H9 (cell line): ENCODE data around the gene GIMAP1. TPM values are rescaled to one million over a fixed set of nuclear protein-coding genes. Genes with fewer than 3 reads are reported as not detected.

Source experiments
- DNase-seq: peaks from one replicate; pipeline ENCODE4 v3.0.0-alpha.2; 2017
- H2AFZ ChIP-seq: one replicate; pipeline ENCODE4 v1.6.1; 2013; ENCODE audit warnings: mild to moderate bottlenecking, low read length, control low read depth, moderate library complexity
- H2AK5ac ChIP-seq: 2 replicates; pipeline ENCODE4 v1.6.1; 2013; ENCODE audit warnings: low read length, control low read depth, mixed read lengths; ENCODE audit not compliant: insufficient read length
- H2BK120ac ChIP-seq: one replicate; pipeline ENCODE4 v1.6.1; 2013; ENCODE audit warnings: low read depth, mild to moderate bottlenecking, low read length, control low read depth, inconsistent platforms; ENCODE audit not compliant: poor library complexity, severe bottlenecking
- H2BK12ac ChIP-seq: 2 replicates; pipeline ENCODE4 v1.6.1; 2013; ENCODE audit warnings: low read length, control low read depth, mixed read lengths, low read depth; ENCODE audit not compliant: insufficient read length
- H2BK15ac ChIP-seq: 2 replicates; pipeline ENCODE4 v1.6.1; 2013; ENCODE audit warnings: low read depth, low read length, control low read depth
- H2BK20ac ChIP-seq: one replicate; pipeline ENCODE4 v1.6.1; 2013; ENCODE audit warnings: low read depth, mild to moderate bottlenecking, low read length, control low read depth, inconsistent platforms; ENCODE audit not compliant: poor library complexity, severe bottlenecking
- H2BK5ac ChIP-seq: 2 replicates; pipeline ENCODE4 v1.6.1; 2013; ENCODE audit warnings: low read length, control low read depth, mixed read lengths; ENCODE audit not compliant: insufficient read length
- H3K14ac ChIP-seq: 2 replicates; pipeline ENCODE4 v1.6.1; 2013; ENCODE audit warnings: low read length, control low read depth; ENCODE audit not compliant: insufficient read depth
- H3K18ac ChIP-seq: 2 replicates; pipeline ENCODE4 v1.6.1; 2013; ENCODE audit warnings: low read depth, mild to moderate bottlenecking, mixed read lengths, low read length, control low read depth; ENCODE audit not compliant: insufficient read length
- H3K23ac ChIP-seq: 2 replicates; pipeline ENCODE4 v1.6.1; 2013; ENCODE audit warnings: low read length, control low read depth, mixed read lengths, low read depth; ENCODE audit not compliant: insufficient read length
- H3K23me2 ChIP-seq: 2 replicates; pipeline ENCODE4 v1.6.1; 2013; ENCODE audit warnings: low read depth, mild to moderate bottlenecking, mixed read lengths, low read length, control low read depth; ENCODE audit not compliant: insufficient read length, poor library complexity, severe bottlenecking
- H3K27ac ChIP-seq: 2 replicates; pipeline ENCODE4 v1.5.1; 2013; ENCODE audit warnings: low read length, control low read depth, mixed read lengths, low read depth; ENCODE audit not compliant: insufficient read length
- H3K27me3 ChIP-seq: 2 replicates; pipeline ENCODE4 v1.6.1; 2013; ENCODE audit warnings: low read length, control low read depth, inconsistent platforms; ENCODE audit not compliant: insufficient read depth
- H3K4ac ChIP-seq: 2 replicates; pipeline ENCODE4 v1.6.1; 2013; ENCODE audit warnings: low read depth, mild to moderate bottlenecking, control low read depth, inconsistent platforms, low read length, moderate library complexity
- H3K4me1 ChIP-seq: 2 replicates; pipeline ENCODE4 v1.6.1; 2013; ENCODE audit warnings: low read length, control low read depth, inconsistent platforms; ENCODE audit not compliant: insufficient read depth
- H3K4me2 ChIP-seq: 2 replicates; pipeline ENCODE4 v1.6.1; 2013; ENCODE audit warnings: low read length, control low read depth, mixed read lengths; ENCODE audit not compliant: insufficient read length, insufficient read depth
- H3K56ac ChIP-seq: 2 replicates; pipeline ENCODE4 v1.6.1; 2013; ENCODE audit warnings: low read depth, mild to moderate bottlenecking, mixed read lengths, low read length, control low read depth; ENCODE audit not compliant: insufficient read length
- H3K79me1 ChIP-seq: 2 replicates; pipeline ENCODE4 v1.6.1; 2013; ENCODE audit warnings: low read depth, mild to moderate bottlenecking, moderate library complexity, low read length, control low read depth, inconsistent platforms; ENCODE audit not compliant: insufficient read depth, poor library complexity, severe bottlenecking
- H3K79me2 ChIP-seq: 2 replicates; pipeline ENCODE4 v1.6.1; 2013; ENCODE audit warnings: low read length, control low read depth, inconsistent platforms; ENCODE audit not compliant: insufficient read depth
- H3K9ac ChIP-seq: 2 replicates; pipeline ENCODE4 v1.6.1; 2013; ENCODE audit warnings: low read length, control low read depth, mixed read lengths; ENCODE audit not compliant: insufficient read length; ENCODE audit errors: extremely low read depth
- H3K9me3 ChIP-seq: one replicate; pipeline ENCODE4 v1.6.1; 2013; ENCODE audit warnings: low read depth, low read length, inconsistent platforms; ENCODE audit not compliant: control insufficient read depth
- H3T11ph ChIP-seq: one replicate; pipeline ENCODE4 v1.6.1; 2013; ENCODE audit warnings: mild to moderate bottlenecking, low read length, control low read depth, inconsistent platforms
- H4K20me1 ChIP-seq: one replicate; pipeline ENCODE4 v1.6.1; 2013; ENCODE audit not compliant: control insufficient read depth, insufficient read length, insufficient read depth
- H4K5ac ChIP-seq: 2 replicates; pipeline ENCODE4 v1.6.1; 2013; ENCODE audit warnings: low read depth, mild to moderate bottlenecking, mixed read lengths, low read length, control low read depth; ENCODE audit not compliant: insufficient read length
- H4K8ac ChIP-seq: replicated peaks from 2 replicates; pipeline ENCODE4 v1.6.1; 2013; ENCODE audit warnings: low read length, control low read depth, mixed read lengths, low read depth; ENCODE audit not compliant: insufficient read length
- H4K91ac ChIP-seq: 2 replicates; pipeline ENCODE4 v1.6.1; 2013; ENCODE audit warnings: low read depth, mild to moderate bottlenecking, moderate library complexity, mixed read lengths, low read length, control low read depth; ENCODE audit not compliant: insufficient read length
- H3K27ac Mint-ChIP-seq, 3 experiments: 2 replicates in 2 of 3; 3 replicates in 1 of 3; pipeline ENCODE4 v1.8.0; 2020 to 2021; ENCODE audit warnings: mixed read lengths in 3 of 3, mild to moderate bottlenecking in 1 of 3, moderate library complexity in 1 of 3
- H3K27me3 Mint-ChIP-seq: 2 replicates; pipeline ENCODE4 v1.8.0; 2021; ENCODE audit warnings: low read depth, mild to moderate bottlenecking, moderate library complexity, mixed read lengths
- H3K36me3 Mint-ChIP-seq, 3 experiments: 2 replicates in 2 of 3; 3 replicates in 1 of 3; pipeline ENCODE4 v1.8.0; 2020 to 2021; ENCODE audit warnings: low read depth in 3 of 3, mixed read lengths in 3 of 3; ENCODE audit not compliant: insufficient read depth in 1 of 3
- H3K4me1 Mint-ChIP-seq, 2 experiments: 2 replicates each; pipeline ENCODE4 v1.8.0; 2020; ENCODE audit warnings: mixed read lengths in 2 of 2
- H3K4me3 Mint-ChIP-seq, 2 experiments: 2 replicates in 1 of 2; 3 replicates in 1 of 2; pipeline ENCODE4 v1.8.0; 2020 to 2021; ENCODE audit warnings: mild to moderate bottlenecking in 2 of 2, mixed read lengths in 2 of 2, moderate library complexity in 1 of 2
- H3K9me3 Mint-ChIP-seq, 2 experiments: 2 replicates in 1 of 2; 3 replicates in 1 of 2; pipeline ENCODE4 v1.8.0; 2020; ENCODE audit warnings: mild to moderate bottlenecking in 2 of 2, mixed read lengths in 2 of 2, moderate library complexity in 1 of 2
- WGBS: extraction: QIAGEN DNeasy Blood & Tissue Kit; methylation state at CpG from one replicate; pipeline ENCODE4 v1.1.7; 2013; ENCODE audit warnings: missing lambda C conversion rate, low lambda C conversion rate, mixed read lengths; ENCODE audit not compliant: insufficient read length; ENCODE audit errors: extremely low coverage; 5-methylcytosine and 5-hydroxymethylcytosine counted together
- total RNA-seq: library from RNA; stranded (reverse); gene quantifications from 2 replicates; pipeline ENCODE4 v1.2.1, GENCODE V29; 2021
- TF ChIP-seq, protein P1 (sequence below): fragments of 200-600 bp; sonication (generic); conservative IDR thresholded peaks from 3 replicates; pipeline ENCODE4 v1.8.0; 2021; ENCODE audit warnings: antibody characterized with exemption, mild to moderate bottlenecking

Gene GIMAP1
- total RNA-seq, 1 experiment from 2014 or later, result not detected

DNA sequence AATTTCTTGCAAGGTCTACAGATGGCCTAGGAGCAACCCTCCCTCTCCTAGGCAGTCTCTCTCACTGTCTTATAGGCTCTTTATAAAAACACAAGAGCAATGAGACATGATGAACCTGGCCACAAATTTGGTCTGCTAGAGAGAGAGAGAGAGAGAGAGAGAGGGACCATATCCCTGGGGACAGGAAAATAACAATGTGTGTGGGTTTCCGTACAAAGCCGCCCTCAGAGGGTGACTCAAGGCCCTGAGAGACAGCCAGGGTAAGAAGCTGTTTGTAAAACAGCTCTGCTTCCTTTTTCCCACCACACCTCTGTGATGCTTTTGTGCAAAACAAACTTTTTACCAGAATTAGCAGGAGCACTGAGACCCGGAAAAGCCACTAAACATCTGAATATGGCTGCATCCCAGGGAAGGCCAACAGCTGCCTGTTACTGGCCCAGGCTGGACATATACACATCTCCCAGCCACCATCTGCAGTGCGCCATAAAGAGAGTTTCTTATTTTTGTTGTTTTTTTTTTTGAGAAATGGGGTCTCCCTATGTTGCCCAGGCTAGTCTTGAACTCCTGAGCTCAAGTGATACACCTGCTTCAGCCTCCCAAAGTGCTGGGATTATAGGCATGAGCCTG lies 39.2 kb downstream of the GIMAP1 start:
- Mint-ChIP-seq H3K27me3 (peaks cover 75% of the 10 kb centered on the region), H3K27ac (no peak overlapping the region), H3K4me1 (no peaks in the 10 kb centered on the region), H3K9me3 (no peaks in the 10 kb centered on the region), H3K4me3 (no peak overlapping the region), H3K36me3 (no peaks in the 10 kb centered on the region)
- Histone ChIP-seq H2AK5ac (no peak overlapping the region), H2BK12ac (no peak overlapping the region), H3K79me2 (no peaks in the 10 kb centered on the region; the same call in 1 of the 2 replicates), H3K56ac (no peak overlapping the region), H3K79me1 (no peaks in the 10 kb centered on the region), H3K9ac (no peak overlapping the region), H3K4me2 (no peak overlapping the region), H4K5ac (no peak overlapping the region), H3K23me2 (no peaks in the 10 kb centered on the region), H3K23ac (no peak overlapping the region), H3K14ac (no peak overlapping the region), H3K4ac (no peak overlapping the region), H3K18ac (no peak overlapping the region), H3K4me1 (no peaks in the 10 kb centered on the region), H2BK120ac (no peak overlapping the region), H2BK20ac (no peak overlapping the region), H4K20me1 (no peaks in the 10 kb centered on the region), H2BK5ac (no peak overlapping the region), H3T11ph (no peak overlapping the region), H3K27me3 (no peaks in the 10 kb centered on the region; the same call in 1 of the 2 replicates), H4K8ac (no peak overlapping the region), H3K9me3 (no peaks in the 10 kb centered on the region), H2BK15ac (no peak overlapping the region), H2AFZ (no peak overlapping the region), H3K27ac (no peak overlapping the region), H4K91ac (no peak overlapping the region)
- no peak for DNase-seq
- WGBS, result no CpG with 5 or more reads among the region's 4 CpGs
- TF ChIP-seq, protein P1, sequence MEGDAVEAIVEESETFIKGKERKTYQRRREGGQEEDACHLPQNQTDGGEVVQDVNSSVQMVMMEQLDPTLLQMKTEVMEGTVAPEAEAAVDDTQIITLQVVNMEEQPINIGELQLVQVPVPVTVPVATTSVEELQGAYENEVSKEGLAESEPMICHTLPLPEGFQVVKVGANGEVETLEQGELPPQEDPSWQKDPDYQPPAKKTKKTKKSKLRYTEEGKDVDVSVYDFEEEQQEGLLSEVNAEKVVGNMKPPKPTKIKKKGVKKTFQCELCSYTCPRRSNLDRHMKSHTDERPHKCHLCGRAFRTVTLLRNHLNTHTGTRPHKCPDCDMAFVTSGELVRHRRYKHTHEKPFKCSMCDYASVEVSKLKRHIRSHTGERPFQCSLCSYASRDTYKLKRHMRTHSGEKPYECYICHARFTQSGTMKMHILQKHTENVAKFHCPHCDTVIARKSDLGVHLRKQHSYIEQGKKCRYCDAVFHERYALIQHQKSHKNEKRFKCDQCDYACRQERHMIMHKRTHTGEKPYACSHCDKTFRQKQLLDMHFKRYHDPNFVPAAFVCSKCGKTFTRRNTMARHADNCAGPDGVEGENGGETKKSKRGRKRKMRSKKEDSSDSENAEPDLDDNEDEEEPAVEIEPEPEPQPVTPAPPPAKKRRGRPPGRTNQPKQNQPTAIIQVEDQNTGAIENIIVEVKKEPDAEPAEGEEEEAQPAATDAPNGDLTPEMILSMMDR, result no peak
